BJ (cell line): ENCODE data around the gene KATNAL1. TPM values are rescaled to one million over a fixed set of nuclear protein-coding genes. Genes with fewer than 3 reads are reported as not detected.
A peak's percentile ranks its signal among the peaks of the same experiment; 100 is the strongest.

Experiments
- CTCF ChIA-PET: fragments of 350-600 bp; formaldehyde crosslinking; extraction: SDS; loops from one replicate; lab custom pipeline; 2021; ENCODE audit warnings: antibody characterized with exemption, inconsistent platforms; lab: Yijun Ruan, JAX
- POLR2A ChIA-PET: fragments of 300-600 bp; sonication (Branson Sonifier 250); formaldehyde crosslinking; extraction: SDS; loops from one replicate; lab custom pipeline; 2021; ENCODE audit warnings: antibody characterized with exemption; lab: Charles Lee
- DNase-seq: peaks from one replicate; pipeline ENCODE4 v3.0.0-alpha.2; 2011; ENCODE audit warnings: low read depth
- H3K27me3 ChIP-seq: 2 replicates; pipeline ENCODE4 v1.6.0; 2011; ENCODE audit warnings: low read length; ENCODE audit not compliant: control insufficient read depth, insufficient read depth
- H3K36me3 ChIP-seq: 2 replicates; pipeline ENCODE4 v1.5.1; 2011; ENCODE audit warnings: low read length; ENCODE audit not compliant: control insufficient read depth, insufficient read depth
- H3K4me3 ChIP-seq: 2 replicates; pipeline ENCODE4 v1.5.1; 2011; ENCODE audit warnings: low read depth, mild to moderate bottlenecking, control low read depth, low read length
- polyA plus RNA-seq: library from polyadenylated mRNA; depleted of rRNA; stranded (reverse); fragments of >200 nt; gene quantifications from 2 replicates; pipeline ENCODE4 v1.2.3, GENCODE V29; 2011
- TF ChIP-seq, protein P1 (sequence below): IDR thresholded peaks from 2 replicates; pipeline ENCODE4 v1.5.1; 2011; ENCODE audit warnings: low read depth, mild to moderate bottlenecking, control low read depth, inconsistent platforms, low read length, moderate library complexity; ENCODE audit not compliant: insufficient read depth

Gene KATNAL1
- polyA plus RNA-seq, 1 experiment: 9.1 TPM

DNA sequence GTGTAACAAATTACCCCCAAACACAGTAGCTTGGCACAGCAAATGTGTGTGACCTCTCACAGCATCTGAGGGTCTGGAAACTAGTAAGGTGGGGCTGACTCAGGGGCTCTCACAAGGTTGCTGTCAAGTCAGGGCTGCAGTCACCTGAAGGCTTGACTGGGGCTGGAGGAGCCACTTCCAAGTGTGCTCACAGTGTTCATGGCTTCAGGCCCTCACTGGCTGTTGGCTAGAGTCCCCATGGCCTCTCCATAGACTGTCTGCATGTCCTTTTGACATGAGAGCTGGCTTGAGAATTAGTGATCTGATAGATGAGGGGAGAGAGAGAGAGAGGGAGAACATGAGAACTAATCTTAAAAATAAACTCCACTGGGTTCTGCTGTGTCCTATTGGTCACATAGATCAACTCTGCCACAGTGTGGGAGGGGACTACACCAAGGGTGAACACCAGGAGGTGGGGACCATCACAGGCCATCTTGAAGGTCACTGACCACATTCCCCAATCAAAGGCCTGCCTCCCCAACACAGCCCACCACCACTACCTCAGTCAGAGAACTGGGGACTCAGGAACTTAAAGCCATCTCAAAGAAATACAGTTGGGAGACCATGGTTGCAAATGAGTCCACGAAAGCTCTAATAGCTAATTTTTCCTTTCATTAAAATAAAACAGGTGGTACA, 38.2 kb upstream of the KATNAL1 start:
- no peaks in the 10 kb centered on the region for H3K36me3 ChIP-seq
- POLR2A ChIA-PET: no interaction called here
- DNase-seq: no peak
- TF ChIP-seq, protein P1, sequence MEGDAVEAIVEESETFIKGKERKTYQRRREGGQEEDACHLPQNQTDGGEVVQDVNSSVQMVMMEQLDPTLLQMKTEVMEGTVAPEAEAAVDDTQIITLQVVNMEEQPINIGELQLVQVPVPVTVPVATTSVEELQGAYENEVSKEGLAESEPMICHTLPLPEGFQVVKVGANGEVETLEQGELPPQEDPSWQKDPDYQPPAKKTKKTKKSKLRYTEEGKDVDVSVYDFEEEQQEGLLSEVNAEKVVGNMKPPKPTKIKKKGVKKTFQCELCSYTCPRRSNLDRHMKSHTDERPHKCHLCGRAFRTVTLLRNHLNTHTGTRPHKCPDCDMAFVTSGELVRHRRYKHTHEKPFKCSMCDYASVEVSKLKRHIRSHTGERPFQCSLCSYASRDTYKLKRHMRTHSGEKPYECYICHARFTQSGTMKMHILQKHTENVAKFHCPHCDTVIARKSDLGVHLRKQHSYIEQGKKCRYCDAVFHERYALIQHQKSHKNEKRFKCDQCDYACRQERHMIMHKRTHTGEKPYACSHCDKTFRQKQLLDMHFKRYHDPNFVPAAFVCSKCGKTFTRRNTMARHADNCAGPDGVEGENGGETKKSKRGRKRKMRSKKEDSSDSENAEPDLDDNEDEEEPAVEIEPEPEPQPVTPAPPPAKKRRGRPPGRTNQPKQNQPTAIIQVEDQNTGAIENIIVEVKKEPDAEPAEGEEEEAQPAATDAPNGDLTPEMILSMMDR: no peak
- no peaks in the 10 kb centered on the region for H3K27me3 ChIP-seq
- CTCF ChIA-PET: interaction anchor here (2.6 kb wide), 1 partner anchor 9 kb away, joined by 13 read pairs; no protein-coding TSS in a partner anchor
- H3K4me3 ChIP-seq: no peak overlapping the region

DNA sequence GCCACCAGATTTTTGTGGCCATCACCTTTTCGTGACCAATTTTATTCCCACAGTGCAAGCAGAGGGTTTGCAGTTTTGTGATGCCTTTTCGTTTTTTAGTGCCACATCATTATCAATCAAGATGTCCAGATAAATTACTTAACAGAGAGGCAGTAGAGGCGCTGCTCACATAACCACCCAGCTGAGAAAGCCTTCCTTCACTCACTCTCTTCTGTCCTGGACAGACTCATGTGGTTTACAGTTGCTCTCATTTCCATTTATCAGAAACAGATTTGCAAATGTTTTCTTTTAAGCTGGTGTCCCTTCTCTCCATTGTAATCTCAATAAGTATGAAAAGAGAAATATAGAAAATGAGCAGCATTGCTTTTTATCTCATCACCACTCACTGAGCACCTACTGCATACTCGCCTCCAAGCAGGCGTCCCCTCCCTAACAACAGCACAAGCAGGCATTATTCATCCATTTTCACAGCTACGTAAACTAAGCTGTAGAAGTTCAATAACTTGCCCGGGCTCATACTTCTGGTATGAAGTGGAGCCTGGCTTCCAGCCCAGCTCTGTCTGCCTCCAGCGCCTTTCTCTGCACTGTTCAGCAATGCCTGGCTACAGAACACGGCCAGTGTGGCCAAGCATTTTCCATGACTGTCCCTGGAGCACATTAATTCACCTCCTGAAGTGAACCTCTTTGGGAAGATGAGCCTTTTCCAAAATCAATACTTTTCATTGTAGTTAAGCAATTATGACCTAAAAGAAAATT, 34.6 kb upstream of the KATNAL1 start:
- TF ChIP-seq, protein P1: no peak
- H3K36me3 ChIP-seq: no peaks in the 10 kb centered on the region
- DNase-seq: peak; percentile 84
- no peaks in the 10 kb centered on the region for H3K27me3 ChIP-seq
- POLR2A ChIA-PET: interaction anchor here (0.5 to 0.7 kb wide), 4 partner anchors 69 to 200 kb away, joined by 3 to 19 read pairs (median 4); no protein-coding TSS in a partner anchor
- CTCF ChIA-PET: interaction anchor here (1.0 to 1.4 kb wide), 3 partner anchors 77 to 209 kb away, joined by 3 to 4 read pairs (median 3); no protein-coding TSS in a partner anchor
- no peak overlapping the region for H3K4me3 ChIP-seq

DNA sequence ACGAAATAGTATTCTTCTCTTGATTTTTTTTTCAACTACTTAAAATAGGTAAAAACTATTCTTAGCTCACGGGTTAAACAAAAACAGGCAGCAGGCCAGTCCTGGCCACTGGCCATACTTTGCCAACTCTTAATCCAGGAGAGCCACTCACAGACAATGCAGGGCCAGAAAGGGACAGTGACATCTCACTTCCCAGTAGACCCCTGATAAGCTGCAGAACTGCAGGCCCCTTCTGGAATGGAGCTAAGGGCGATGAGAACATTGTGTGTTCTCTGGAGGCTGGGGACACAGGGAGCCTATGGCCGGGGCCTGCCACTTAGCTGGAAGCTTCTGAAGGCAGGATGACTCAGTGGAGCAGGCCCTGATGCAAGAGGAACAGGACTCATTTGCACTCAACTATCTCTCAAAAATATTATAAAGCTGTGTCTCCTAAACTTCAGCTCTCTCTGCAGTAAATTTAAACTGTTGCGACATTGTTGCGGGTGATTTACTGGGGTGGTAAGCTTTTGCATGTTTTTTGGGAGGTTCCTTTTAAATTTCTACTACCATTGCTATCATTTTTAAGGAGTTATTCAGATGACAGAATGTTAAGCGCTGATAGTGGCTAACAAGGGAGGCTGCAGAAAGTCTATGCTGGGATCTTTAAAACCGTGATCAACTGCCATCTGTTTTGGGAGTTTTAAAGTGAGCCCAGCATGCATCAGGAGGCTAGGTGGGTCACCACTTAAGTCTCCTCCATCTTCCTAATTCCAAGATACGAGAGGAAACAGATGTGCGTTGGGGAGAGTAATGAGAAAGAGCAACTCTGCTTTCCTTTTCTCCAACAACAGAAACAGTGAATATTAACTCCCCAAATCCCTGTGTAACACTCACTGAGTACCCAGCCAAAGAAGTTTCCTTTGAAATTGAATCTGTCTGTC, 33.2 kb upstream of the KATNAL1 start:
- H3K36me3 ChIP-seq: no peaks in the 10 kb centered on the region
- CTCF ChIA-PET: interaction anchor here (0.6 to 1.4 kb wide), 6 partner anchors 24 to 208 kb away, joined by 3 to 4 read pairs (median 3); no protein-coding TSS in a partner anchor
- H3K27me3 ChIP-seq: no peaks in the 10 kb centered on the region
- TF ChIP-seq, protein P1: no peak
- POLR2A ChIA-PET: interaction anchor here (0.6 kb wide), 1 partner anchor 29 kb away, joined by 3 read pairs; no protein-coding TSS in a partner anchor
- DNase-seq: peak; percentile 98
- H3K4me3 ChIP-seq: peak overlapping the region; percentile 25

DNA sequence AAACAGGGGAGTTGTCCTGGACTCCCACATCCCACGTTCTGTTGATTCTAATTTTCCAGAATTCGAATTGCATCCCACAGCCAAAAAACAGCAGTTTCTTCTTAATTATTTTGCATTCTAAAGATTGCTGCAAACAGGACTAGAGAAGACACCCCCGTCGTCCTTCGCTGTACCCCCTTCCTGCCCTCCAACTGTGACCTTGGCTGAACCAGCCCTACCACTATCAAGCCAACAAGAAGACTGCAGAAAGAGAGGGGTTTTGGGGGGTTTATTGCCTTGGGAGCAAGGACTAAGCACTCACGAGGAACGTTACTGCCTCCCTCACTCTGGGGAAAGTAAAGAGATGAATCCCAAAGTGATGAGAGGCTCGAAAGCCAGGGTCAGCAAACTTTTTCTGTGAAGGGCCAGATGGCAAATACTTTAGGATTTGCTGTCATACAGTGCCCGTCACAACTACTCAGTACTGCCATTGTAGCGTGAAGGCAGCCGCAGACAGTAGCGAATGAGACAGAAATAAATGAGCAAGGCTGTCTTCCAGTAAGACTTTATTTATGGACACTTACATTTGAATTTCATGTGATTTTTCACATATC, 32.5 kb upstream of the KATNAL1 start:
- CTCF ChIA-PET: interaction anchor here (0.6 to 1.0 kb wide), 4 partner anchors 23 to 67 kb away, joined by 3 to 4 read pairs (median 3); no protein-coding TSS in a partner anchor
- TF ChIP-seq, protein P1: no peak
- no peak for DNase-seq

More for the DNA sequence above, 32.5 kb upstream of the KATNAL1 start:
- H3K4me3 ChIP-seq: no peak overlapping the region
- POLR2A ChIA-PET: interaction anchor here (0.6 kb wide), 1 partner anchor 28 kb away, joined by 3 read pairs; no protein-coding TSS in a partner anchor
- H3K36me3 ChIP-seq: no peaks in the 10 kb centered on the region
- H3K27me3 ChIP-seq: no peaks in the 10 kb centered on the region
